Measurements from ENCODE around the gene CXCL8. TPM values are rescaled to one million over a fixed set of nuclear protein-coding genes. Genes with fewer than 3 reads are reported as not detected.

CXCL8 gene
- total RNA-seq, 1 experiment from 2014 or later: 0.82 TPM

DNA sequence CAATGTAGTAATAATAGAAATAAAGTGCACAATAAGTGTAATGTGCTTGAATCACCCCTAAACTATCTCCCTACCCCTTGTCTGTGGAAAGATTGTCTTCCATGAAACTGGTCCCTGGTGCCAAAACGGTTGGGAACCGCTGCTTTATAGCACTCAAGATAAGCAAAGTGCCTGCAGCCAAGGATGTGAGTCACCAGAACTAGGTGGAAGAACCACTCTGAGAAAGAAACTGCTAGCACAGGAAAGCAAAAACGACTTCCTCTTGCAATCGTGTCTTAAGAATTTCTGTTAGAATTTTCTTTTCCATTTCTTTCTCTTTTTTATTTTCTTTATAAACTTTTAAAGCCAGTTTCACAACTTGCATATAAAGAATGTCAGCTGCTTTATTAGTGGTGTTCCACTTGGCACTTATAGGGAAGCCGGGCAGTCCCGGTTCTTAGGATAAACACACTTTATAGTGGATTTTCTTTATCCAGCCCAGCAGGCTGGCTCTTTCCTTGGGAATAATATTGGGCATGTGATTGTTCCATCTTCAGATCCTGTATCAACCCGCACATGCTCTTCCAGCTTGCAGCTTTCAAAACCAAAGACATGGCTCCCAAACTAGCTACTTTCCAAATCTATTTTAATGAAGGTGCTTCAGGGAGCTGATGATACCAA lies 32.3 kb upstream of the CXCL8 start:
- Histone ChIP-seq H3K9me3 (ENCODE audit: control insufficient read depth, insufficient read depth, low read depth, low read length) (peaks cover 4% of the 10 kb centered on the region; the same call in 1 of the 2 replicates), H3K27me3 (ENCODE audit: control insufficient read depth, insufficient read depth, low read length) (no peaks in the 10 kb centered on the region), H3K36me3 (ENCODE audit: control insufficient read depth, insufficient read depth, low read length) (no peaks in the 10 kb centered on the region), H3K27ac (ENCODE audit: low read length) (peak overlapping the region; percentile 97), H3K4me1 (ENCODE audit: control insufficient read depth, insufficient read depth, low read length) (peaks cover 21% of the 10 kb centered on the region), H3K4me3 (ENCODE audit: low read depth in 2 of 2, low read length in 2 of 2) (peak overlapping the region; percentile 7 to 24; a peak in 2 of 4 replicates)
- BruUV-seq (replicated peaks): no TSS peak
- in situ Hi-C loops (cut with HindIII; ENCODE audit: low pct_unique_long_range_greater_than_20kb, low sequenced_read_pairs) (no loop called here), intact Hi-C loops (cut with micrococcal nuclease; ENCODE audit: unreplicated experiment) (no loop called here)
- CTCF ChIA-PET: no interaction called here
- TF ChIP-seq, protein P1, sequence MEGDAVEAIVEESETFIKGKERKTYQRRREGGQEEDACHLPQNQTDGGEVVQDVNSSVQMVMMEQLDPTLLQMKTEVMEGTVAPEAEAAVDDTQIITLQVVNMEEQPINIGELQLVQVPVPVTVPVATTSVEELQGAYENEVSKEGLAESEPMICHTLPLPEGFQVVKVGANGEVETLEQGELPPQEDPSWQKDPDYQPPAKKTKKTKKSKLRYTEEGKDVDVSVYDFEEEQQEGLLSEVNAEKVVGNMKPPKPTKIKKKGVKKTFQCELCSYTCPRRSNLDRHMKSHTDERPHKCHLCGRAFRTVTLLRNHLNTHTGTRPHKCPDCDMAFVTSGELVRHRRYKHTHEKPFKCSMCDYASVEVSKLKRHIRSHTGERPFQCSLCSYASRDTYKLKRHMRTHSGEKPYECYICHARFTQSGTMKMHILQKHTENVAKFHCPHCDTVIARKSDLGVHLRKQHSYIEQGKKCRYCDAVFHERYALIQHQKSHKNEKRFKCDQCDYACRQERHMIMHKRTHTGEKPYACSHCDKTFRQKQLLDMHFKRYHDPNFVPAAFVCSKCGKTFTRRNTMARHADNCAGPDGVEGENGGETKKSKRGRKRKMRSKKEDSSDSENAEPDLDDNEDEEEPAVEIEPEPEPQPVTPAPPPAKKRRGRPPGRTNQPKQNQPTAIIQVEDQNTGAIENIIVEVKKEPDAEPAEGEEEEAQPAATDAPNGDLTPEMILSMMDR (IDR thresholded peaks at IDR 0.05): no peak
- TF ChIP-seq POLR2AphosphoS5 (IDR thresholded peaks at IDR 0.05; ENCODE audit: low read depth, low read length): peak; percentile 70; the same call in 1 of the 2 replicates
- POLR2A ChIA-PET: no interaction called here
- ATAC-seq: peak; percentile 95
- DNase-seq (ENCODE audit: low read depth, low spot score): no peak

DNA sequence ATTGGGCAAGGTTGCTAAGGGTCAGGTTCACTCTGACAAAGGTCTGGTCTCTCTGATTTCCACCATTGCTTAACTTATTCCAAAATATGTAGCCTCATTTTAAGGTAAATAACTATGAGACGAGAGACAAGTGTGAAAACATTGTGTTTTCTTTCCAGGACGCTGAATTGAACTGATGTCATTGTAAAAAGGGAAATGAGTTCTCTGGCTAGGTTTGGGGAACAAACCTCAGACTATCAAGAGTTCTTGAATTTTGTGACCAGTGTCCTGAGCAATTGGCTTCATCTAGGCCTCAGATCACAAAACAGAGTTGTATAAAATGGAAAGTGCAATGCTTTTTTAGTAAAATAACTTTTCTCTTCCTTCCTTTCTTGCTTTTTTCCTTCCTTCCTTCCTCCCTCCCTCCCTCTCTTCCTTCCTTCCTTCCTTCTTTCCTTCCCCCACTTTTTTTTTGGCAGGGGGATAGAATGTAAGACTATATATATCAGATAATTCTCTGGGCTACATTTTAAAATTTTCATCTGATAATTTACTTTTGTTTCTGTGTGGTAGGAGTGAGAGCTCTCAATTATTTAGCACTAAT lies 30.8 kb upstream of the CXCL8 start:
- Histone ChIP-seq H3K4me3 (ENCODE audit: low read depth in 2 of 2, low read length in 2 of 2) (no peak overlapping the region), H3K27ac (ENCODE audit: low read length) (peak overlapping the region; percentile 97), H3K9me3 (ENCODE audit: control insufficient read depth, insufficient read depth, low read depth, low read length) (peaks cover 4% of the 10 kb centered on the region; the same call in 1 of the 2 replicates), H3K4me1 (ENCODE audit: control insufficient read depth, insufficient read depth, low read length) (peaks cover 21% of the 10 kb centered on the region), H3K36me3 (ENCODE audit: control insufficient read depth, insufficient read depth, low read length) (no peaks in the 10 kb centered on the region), H3K27me3 (ENCODE audit: control insufficient read depth, insufficient read depth, low read length) (no peaks in the 10 kb centered on the region)
- TF ChIP-seq SIN3A (IDR thresholded peaks at IDR 0.05; ENCODE audit: borderline replicate concordance, insufficient read depth, low read depth, low read length) (no peak), TCF7L2 (IDR thresholded peaks at IDR 0.05; ENCODE audit: low read depth, low read length) (no peak), POLR2AphosphoS5 (IDR thresholded peaks at IDR 0.05; ENCODE audit: low read depth, low read length) (no peak)
- TF ChIP-seq, protein P1 (IDR thresholded peaks at IDR 0.05): no peak
- TF ChIP-seq, protein P2, sequence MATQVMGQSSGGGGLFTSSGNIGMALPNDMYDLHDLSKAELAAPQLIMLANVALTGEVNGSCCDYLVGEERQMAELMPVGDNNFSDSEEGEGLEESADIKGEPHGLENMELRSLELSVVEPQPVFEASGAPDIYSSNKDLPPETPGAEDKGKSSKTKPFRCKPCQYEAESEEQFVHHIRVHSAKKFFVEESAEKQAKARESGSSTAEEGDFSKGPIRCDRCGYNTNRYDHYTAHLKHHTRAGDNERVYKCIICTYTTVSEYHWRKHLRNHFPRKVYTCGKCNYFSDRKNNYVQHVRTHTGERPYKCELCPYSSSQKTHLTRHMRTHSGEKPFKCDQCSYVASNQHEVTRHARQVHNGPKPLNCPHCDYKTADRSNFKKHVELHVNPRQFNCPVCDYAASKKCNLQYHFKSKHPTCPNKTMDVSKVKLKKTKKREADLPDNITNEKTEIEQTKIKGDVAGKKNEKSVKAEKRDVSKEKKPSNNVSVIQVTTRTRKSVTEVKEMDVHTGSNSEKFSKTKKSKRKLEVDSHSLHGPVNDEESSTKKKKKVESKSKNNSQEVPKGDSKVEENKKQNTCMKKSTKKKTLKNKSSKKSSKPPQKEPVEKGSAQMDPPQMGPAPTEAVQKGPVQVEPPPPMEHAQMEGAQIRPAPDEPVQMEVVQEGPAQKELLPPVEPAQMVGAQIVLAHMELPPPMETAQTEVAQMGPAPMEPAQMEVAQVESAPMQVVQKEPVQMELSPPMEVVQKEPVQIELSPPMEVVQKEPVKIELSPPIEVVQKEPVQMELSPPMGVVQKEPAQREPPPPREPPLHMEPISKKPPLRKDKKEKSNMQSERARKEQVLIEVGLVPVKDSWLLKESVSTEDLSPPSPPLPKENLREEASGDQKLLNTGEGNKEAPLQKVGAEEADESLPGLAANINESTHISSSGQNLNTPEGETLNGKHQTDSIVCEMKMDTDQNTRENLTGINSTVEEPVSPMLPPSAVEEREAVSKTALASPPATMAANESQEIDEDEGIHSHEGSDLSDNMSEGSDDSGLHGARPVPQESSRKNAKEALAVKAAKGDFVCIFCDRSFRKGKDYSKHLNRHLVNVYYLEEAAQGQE (IDR thresholded peaks at IDR 0.05; ENCODE audit: insufficient read depth in 1 of 2, low read depth in 2 of 2, low read length in 1 of 2): no peak
- POLR2A ChIA-PET: no interaction called here
- no peak for ATAC-seq
- no TSS peak for BruUV-seq (replicated peaks)
- no peak for DNase-seq (ENCODE audit: low read depth, low spot score)
- CTCF ChIA-PET: interaction anchor here (0.6 kb wide), 1 partner anchor 390 kb away, joined by 10 read pairs; the partner anchor contains the start of gene CXCL2
- in situ Hi-C loops (cut with HindIII; ENCODE audit: low pct_unique_long_range_greater_than_20kb, low sequenced_read_pairs) (no loop called here), intact Hi-C loops (cut with micrococcal nuclease; ENCODE audit: unreplicated experiment) (no loop called here)

Data from Panc1 (cell line).